Measurements from ENCODE around the gene ZNF333.

GRCh38 chr19:14728595-14728994 lies 38.7 kb downstream of the ZNF333 start:
- no peak for TF ChIP-seq CTCF (IDR thresholded peaks at IDR 0.05)
- no peak for TF ChIP-seq POLR2AphosphoS5 (IDR thresholded peaks at IDR 0.05)

All from prostate gland (tissue), 2 donors.